Esophagus squamous epithelium (tissue), 4 donors: ENCODE data around the gene CAMTA1.

Experiments
- CTCF ChIP-seq, 6 experiments: fragments of 450-650 bp in 4 of 6; fragments of 200-600 bp in 2 of 6; sonication (generic) in 2 of 6; IDR thresholded peaks; one replicate each; pipeline ENCODE4 v1.5.1; 2016 to 2019; ENCODE audit warnings: antibody characterized with exemption in 6 of 6, mild to moderate bottlenecking in 4 of 6, moderate library complexity in 4 of 6
- POLR2A ChIP-seq, 4 donors: fragments of 450-650 bp; IDR thresholded peaks; one replicate each; pipeline ENCODE4 v1.6.1; 2017; ENCODE audit warnings: antibody characterized with exemption in 4 of 4, mild to moderate bottlenecking in 4 of 4, moderate library complexity in 3 of 4

GRCh38 chr1:7658099-7658498, 872.8 kb downstream of the CAMTA1 start:
- TF ChIP-seq CTCF (IDR thresholded peaks at IDR 0.05) (no peak), POLR2A (IDR thresholded peaks at IDR 0.05) (no peak)
